Measurements from ENCODE around the gene MUC6.

Gene MUC6

DNA sequence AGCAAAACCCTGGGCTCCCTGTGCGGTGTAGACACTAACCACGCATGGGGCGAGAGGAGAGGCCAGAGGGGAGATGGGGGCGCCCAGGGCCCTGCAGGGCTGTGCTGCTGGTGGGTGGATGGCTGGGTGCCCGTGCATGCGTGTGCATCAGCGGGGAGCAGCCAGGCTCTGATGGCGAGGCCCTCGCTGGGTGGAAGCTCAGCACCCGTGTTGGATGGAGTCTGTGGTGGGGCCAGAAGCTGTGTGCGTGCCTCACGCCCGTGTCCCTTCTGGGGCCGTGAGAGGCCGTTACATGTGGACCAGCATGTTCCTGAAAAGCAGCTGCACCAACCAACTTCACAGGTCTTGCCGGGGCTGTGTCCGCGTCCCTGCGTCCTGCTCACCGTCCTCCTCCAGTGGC lies 33.4 kb downstream of the MUC6 start:
- DNase-seq, result no peak

- no peak for DNase-seq
Observed at GRCh38 chr11:1002406-1002984, 34.0 kb downstream of the MUC6 start.

DNA sequence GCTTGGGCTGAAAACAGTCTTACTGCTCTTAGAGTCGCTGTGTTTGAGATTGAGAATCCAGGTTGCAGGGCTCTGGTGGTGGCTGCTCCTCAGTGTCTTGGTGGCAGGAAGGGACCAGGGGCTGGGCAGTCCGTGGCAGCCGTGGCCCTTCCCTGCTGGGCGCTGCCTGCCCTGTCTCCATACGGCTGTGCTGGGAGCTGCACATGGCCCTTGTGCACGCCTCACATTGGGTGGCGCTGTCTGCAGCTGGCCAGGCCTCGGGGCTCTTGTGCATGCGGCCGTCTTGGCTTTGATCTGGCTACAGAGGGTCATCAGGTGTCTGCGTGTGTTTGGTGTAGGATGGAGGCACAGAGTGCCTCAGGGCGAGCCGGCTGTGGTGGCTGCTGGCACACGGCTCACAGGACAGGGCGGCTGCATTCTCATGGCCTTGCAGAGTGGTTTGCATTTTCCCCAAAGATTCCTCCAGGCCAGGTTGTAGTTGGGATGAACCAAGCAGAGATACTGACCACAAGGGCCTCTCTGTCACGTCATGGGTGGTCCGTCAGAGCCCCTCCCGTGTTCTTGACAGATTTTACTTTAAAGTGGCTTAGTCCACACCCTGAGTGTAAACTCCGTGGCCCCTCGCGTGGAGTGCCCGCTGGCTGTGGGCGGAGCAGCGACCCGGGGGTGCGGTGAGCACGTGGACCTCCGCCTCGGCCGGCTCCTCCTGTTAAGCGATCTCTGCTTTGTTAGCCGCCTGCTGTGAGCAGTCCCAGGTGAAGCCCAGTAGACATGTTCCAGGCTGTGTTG lies 34.7 kb downstream of the MUC6 start:
- no peak for DNase-seq

GRCh38 chr11:1000357-1001278 lies 35.9 kb downstream of the MUC6 start:
- DNase-seq, result no peak

DNA sequence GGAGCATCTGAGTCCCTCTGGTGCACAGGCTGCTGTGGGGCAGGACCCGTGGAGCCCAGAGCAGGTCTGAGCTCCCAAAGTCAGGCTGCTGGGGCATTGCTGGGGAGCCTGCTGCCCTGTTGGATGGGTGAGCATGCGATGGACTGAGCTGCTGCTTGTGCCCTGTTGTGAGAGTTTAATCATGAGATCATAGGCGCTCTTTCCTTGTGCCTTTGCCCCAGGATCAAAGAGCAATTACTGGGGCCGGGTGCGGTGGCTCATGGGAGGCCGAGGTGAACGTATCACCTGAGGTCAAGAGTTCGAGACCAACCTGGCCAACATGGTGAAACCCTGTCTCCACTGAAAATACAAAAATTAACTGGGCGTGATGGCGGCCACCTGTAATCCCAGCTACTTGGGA lies 37.5 kb downstream of the MUC6 start:
- no peak for DNase-seq

GRCh38 chr11:997907-998306 lies 38.6 kb downstream of the MUC6 start:
- DNase-seq, result no peak

DNA sequence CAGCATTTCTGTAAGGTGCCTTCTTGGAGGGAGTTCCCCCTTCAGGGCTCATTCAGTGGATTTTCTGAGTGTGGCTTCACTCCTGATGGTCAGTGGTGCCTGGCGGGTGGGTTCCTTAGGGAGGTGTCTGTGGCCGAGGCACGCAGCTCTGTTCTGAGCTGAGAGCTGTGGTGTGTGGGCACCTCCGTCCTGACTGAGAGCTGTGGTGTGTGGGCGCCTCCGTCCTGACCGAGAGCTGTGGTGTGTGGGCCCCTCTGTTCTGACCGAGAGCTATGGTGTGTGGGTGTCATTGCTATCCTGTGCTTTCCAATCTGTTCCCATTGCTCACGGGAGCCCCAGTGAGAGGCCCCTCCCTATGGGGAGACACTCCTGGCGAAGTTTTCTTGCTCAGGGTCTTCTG lies 39.8 kb downstream of the MUC6 start:
- no peak for DNase-seq

DNA sequence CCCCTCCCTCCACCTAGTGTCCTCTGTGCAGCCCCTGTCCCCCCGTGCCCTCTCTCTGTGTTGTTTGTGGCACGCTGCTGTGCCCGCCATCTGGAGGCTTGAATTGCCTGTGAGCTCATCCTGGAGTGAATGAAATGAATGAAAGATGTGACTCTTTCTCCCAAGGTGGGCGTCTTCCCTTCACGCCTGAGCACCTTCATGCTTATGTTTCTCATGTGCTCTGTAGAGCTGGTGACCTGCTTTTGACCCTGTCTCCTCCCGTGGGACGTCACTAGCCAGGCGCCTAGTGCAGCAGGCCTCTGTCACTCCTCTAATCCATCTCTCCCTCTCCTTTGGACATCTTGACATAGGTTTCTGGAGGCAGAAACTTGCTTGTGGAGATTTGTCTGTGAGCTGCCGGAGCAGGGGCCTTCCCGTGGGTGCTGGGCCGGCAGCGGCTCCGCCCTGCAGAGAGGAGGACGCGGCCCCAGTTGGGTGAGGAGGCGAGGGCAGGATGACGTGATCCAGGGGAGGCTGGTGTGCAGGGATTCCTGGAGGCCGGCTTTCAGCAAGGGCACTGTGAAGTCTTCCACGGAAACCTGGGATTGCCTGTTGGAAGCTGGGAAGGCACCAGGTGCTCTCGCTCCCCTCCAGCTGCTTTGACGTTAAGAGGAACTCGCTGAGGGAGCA lies 40.6 kb downstream of the MUC6 start:
- no peak for DNase-seq

- DNase-seq, result no peak
Observed at GRCh38 chr11:995044-995751, 41.3 kb downstream of the MUC6 start.

DNA sequence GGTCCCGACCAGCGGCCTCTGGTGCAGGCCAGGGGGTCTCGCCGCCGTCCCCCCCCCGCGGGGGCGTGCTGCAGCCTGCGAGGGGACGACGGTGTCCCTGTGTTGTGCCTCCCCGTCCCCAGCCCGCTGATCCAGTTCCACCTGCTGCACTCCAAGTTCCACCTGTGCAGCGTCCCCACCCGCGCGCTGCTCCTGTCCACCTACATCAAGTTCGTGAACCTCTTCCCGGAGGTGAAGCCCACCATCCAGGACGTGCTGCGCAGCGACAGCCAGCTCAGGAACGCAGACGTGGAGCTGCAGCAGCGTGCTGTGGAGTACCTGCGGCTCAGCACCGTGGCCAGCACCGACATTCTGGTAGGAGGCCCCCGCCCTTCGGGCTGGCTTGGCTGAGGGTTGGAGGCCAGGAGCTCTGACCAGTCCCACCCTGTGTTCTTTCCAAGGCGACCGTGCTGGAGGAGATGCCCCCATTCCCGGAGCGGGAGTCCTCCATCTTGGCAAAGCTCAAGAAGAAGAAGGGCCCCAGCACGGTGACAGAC lies 42.8 kb downstream of the MUC6 start:
- no peak for DNase-seq

DNA sequence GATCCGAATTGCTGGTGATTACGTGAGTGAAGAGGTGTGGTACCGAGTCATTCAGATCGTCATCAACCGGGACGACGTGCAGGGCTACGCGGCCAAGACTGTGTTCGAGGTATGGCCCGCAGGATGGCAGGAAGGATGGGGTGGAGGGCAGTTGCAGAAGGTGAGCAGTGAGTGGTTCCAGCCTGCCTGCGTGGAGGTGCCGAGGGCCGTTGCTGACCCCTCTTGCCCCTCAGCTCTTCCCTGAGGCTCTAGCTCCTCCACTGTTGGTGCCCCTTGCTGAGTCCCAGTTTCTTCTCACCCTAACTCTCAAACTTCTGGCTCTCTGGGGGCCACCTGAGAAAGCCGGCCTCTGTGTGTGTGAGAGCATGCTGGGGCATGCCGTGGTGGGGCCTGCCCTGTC lies 43.9 kb downstream of the MUC6 start:
- no peak for DNase-seq

DNA sequence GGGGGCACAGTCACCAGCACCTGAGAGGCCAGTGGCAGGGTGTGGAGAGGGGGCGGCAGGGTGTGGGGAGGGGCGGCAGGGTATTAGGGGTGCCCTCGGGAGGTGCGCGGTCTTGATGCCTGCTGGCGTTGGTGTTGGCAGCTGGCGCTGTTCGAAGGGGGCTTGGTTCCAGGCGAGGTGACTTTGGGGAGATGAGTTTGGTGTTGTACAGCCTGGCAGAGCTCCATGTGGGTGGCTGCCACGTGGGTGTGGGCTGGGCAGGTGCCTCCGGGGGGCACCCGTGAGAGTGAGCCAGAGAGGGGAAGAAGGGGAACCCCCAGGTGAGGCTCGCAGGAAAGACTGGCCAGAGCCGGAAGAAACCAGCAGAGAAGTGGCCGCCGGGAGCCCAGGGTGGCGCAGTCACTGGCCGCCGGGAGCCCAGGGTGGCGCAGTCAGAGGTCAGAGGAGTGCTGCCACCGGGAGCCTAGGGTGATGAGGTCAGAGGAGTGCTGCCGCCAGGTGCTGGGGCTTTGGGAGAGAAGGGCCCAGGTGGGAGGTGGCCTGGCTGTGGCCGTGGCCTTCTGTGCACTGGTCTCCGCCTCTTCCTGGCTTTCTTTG lies 44.7 kb downstream of the MUC6 start:
- DNase-seq, result no peak

- no peak for DNase-seq
Observed at GRCh38 chr11:991034-991433, 45.5 kb downstream of the MUC6 start.

- no peak for DNase-seq
Observed at GRCh38 chr11:990101-990500, 46.4 kb downstream of the MUC6 start.

DNA sequence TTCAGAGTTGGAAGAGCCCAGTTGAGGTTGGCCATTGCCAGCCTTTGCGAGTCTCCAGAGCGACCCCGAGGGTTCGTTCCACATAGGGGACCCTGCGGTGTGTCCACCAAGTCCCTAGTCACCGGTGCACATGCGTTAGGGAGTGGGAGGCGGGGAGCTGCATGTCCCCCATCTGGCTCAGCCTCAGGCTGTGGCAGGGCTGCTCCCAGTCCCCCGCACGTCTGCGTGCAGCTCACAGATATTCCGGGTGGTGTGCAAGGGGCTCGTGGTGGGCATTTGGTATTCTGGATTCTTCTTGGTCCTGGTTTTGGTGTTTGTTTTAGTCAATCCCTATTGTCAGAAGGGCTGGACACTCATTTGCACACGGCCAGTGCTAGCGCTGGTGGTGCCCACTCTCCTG lies 48.8 kb downstream of the MUC6 start:
- no peak for DNase-seq

DNA sequence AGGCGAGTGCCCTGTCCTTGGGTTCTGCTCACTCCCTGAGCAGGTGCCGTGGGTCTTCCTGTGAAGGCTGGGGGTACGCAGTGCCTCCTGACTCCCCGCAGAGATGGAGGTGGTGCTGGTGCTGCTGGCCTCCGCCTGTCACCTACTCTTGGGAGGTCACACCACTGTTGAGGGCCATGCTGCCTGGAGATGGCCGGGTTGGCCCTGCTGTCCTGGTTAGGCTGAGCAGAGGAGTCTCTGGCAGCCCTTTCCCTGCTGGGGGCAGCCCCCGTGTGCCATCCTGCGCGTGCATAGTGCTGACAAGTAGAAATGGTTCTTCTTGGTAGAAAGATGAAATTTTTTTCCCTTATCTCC lies 49.6 kb downstream of the MUC6 start:
- DNase-seq, result no peak

DNA sequence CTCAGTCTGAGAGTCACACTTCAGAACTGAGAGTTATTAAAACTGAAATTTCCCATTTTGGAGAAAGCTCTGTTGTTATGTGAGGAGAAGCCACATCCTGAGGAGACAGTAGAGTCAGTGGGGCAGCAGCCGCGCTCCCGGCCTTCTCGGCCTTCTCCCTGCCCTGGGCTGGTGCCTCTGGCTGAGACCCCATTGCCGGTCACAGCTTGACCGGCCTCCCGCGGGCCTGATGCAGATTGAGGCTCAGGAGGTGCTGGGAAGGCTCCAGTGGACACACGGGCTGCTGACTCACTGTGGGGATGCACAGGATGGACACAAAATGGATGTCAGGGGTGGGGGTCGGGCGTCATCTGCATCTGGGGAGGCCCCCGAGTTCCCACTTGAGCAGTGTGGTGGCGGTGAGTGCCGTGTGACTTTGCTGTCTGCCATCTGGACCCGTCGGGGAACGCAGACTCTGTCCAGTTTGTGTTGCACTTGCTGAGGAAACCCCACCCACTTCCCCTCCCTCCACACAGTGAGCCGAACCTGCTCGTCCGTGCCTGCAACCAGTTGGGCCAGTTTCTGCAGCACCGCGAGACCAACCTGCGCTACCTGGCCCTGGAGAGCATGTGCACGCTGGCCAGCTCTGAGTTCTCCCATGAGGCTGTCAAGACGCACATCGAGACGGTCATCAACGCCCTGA lies 50.1 kb downstream of the MUC6 start:
- DNase-seq, result no peak

GRCh38 chr11:985848-986247 lies 50.7 kb downstream of the MUC6 start:
- no peak for DNase-seq

- no peak for DNase-seq
Observed at GRCh38 chr11:985406-985805, 51.1 kb downstream of the MUC6 start.

DNA sequence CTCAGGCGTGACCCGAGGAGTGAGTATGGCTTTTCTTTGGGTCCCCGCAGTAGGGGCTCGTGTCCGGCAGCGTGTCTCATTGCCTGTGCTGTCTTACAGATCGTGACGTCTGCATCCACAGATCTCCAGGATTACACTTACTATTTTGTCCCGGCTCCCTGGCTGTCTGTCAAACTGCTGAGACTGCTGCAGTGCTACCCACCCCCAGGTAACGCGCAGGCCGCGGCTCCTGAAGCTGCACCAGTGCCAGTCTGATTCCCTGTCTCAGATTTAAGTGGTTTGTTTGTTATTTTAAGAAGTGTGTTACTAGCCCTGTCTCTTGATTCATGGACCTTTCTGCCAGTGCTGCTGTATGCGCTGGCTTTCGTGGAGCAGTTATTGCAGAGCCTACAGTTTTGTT lies 52.0 kb downstream of the MUC6 start:
- no peak for DNase-seq

GRCh38 chr11:981764-982163 lies 54.8 kb downstream of the MUC6 start:
- no peak for DNase-seq

All from fibroblast of skin of back (primary cell).